Measurements from ENCODE around the gene MYL2. TPM values are rescaled to one million over a fixed set of nuclear protein-coding genes. Genes with fewer than 3 reads are reported as not detected.

MYL2 gene
- total RNA-seq, 6 donors from 2014 or later = not detected

GRCh38 chr12:110885152-110885840 lies 35.1 kb downstream of the MYL2 start:
- TF ChIP-seq POLR2AphosphoS5 (IDR thresholded peaks at IDR 0.05) (no peak), POLR2A (IDR thresholded peaks at IDR 0.05) (no peak), CTCF (IDR thresholded peaks at IDR 0.05) (no peak), EP300 (IDR thresholded peaks at IDR 0.05) (no peak)
- Histone ChIP-seq H3K4me1 (peaks cover 0 to 4% (median 0%) of the 10 kb centered on the region in 4 donors), H3K9me3 (no peaks in the 10 kb centered on the region), H3K27ac (no peak overlapping the region), H3K36me3 (no peaks in the 10 kb centered on the region), H3K4me3 (no peak overlapping the region), H3K27me3 (no peaks in the 10 kb centered on the region)
- 72 to 76% methylated on average over 6 of the region's 6 CpGs for WGBS, 2 donors
- DNase-seq (no peak), ATAC-seq (ENCODE audit: low FRiP score in 2 of 2) (no peak)

GRCh38 chr12:110883251-110883650 lies 37.1 kb downstream of the MYL2 start:
- ATAC-seq (ENCODE audit: low FRiP score in 2 of 2) (no peak), DNase-seq (no peak)
- Histone ChIP-seq H3K4me1 (peaks cover 0 to 4% (median 0%) of the 10 kb centered on the region in 4 donors), H3K4me3 (no peak overlapping the region), H3K9me3 (no peaks in the 10 kb centered on the region), H3K27me3 (no peaks in the 10 kb centered on the region), H3K36me3 (no peaks in the 10 kb centered on the region), H3K27ac (no peak overlapping the region)
- no peak for TF ChIP-seq EP300 (IDR thresholded peaks at IDR 0.05)
- no peak for TF ChIP-seq POLR2A (IDR thresholded peaks at IDR 0.05)
- no peak for TF ChIP-seq CTCF (IDR thresholded peaks at IDR 0.05)
- no peak for TF ChIP-seq POLR2AphosphoS5 (IDR thresholded peaks at IDR 0.05)
- 75 to 91% methylated on average over 3 to 4 of the region's 4 CpGs for WGBS, 2 donors

DNA sequence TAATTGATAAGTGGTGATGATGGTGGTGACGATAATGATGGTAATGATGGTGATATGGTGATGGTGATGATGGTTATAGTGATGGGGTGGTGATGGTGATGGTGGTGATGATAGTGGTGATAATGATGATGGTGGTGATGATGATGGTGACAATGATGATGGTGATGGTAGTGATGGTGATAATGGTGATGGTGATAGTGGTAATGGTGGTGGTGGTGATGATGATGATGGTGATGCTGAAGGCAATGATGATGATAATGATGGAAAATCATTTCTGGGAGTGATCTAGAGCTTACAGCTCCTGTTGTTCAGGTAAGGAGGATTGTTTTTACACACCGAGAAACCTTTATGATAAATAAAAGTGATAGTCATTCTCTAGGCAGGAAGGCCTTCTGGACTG lies 39.7 kb downstream of the MYL2 start:
- H3K9me3 ChIP-seq = no peaks in the 10 kb centered on the region
- no peak overlapping the region for H3K4me3 ChIP-seq
- ATAC-seq (ENCODE audit: low FRiP score in 2 of 2) (no peak), DNase-seq (no peak)
- 69 to 77% methylated on average over 2 of the region's 2 CpGs for WGBS, 2 donors
- no peak overlapping the region for H3K27ac ChIP-seq
- H3K36me3 ChIP-seq = no peaks in the 10 kb centered on the region
- TF ChIP-seq POLR2A (IDR thresholded peaks at IDR 0.05) (no peak), EP300 (IDR thresholded peaks at IDR 0.05) (no peak), CTCF (IDR thresholded peaks at IDR 0.05) (no peak), POLR2AphosphoS5 (IDR thresholded peaks at IDR 0.05) (no peak)
- H3K4me1 ChIP-seq = no peaks in the 10 kb centered on the region
- H3K27me3 ChIP-seq = no peaks in the 10 kb centered on the region

- Histone ChIP-seq H3K27ac (no peak overlapping the region), H3K9me3 (no peaks in the 10 kb centered on the region), H3K4me1 (no peaks in the 10 kb centered on the region), H3K36me3 (no peaks in the 10 kb centered on the region), H3K27me3 (no peaks in the 10 kb centered on the region), H3K4me3 (no peak overlapping the region)
- no peak for DNase-seq
- no peak for TF ChIP-seq POLR2A (IDR thresholded peaks at IDR 0.05)
- no peak for TF ChIP-seq POLR2AphosphoS5 (IDR thresholded peaks at IDR 0.05)
- no peak for TF ChIP-seq CTCF (IDR thresholded peaks at IDR 0.05)
- TF ChIP-seq EP300 (IDR thresholded peaks at IDR 0.05) = no peak
- ATAC-seq (ENCODE audit: low FRiP score in 2 of 2) = no peak
These were observed 45.6 kb downstream of the MYL2 start for GRCh38 chr12:110874781-110875180.

- 82 to 86% methylated on average over 2 of the region's 2 CpGs for WGBS, 2 donors
- ATAC-seq (ENCODE audit: low FRiP score in 2 of 2) (no peak), DNase-seq (no peak)
- no peaks in the 10 kb centered on the region for H3K36me3 ChIP-seq
- TF ChIP-seq POLR2AphosphoS5 (IDR thresholded peaks at IDR 0.05) = no peak
- no peak for TF ChIP-seq CTCF (IDR thresholded peaks at IDR 0.05)
- no peak for TF ChIP-seq EP300 (IDR thresholded peaks at IDR 0.05)
- TF ChIP-seq POLR2A (IDR thresholded peaks at IDR 0.05) = no peak
- no peak overlapping the region for H3K27ac ChIP-seq
- no peaks in the 10 kb centered on the region for H3K9me3 ChIP-seq
- H3K27me3 ChIP-seq = no peaks in the 10 kb centered on the region
- no peaks in the 10 kb centered on the region for H3K4me1 ChIP-seq
- H3K4me3 ChIP-seq = no peak overlapping the region
These were observed 46.0 kb downstream of the MYL2 start for GRCh38 chr12:110874351-110874750.

All from upper lobe of left lung (tissue), 6 donors.